COLO668 (cell line): Measurements from ENCODE around the gene AGXT.

Experiments used
- DNase-seq: peaks from one replicate; lab custom pipeline; 2025; ENCODE audit not compliant: unreplicated experiment; lab: John Stamatoyannopoulos, UW

Gene AGXT

GRCh38 chr2:240884745-240885144 lies 16.1 kb downstream of the AGXT start:
- DNase-seq, result no peak

- DNase-seq, result no peak
Measured at GRCh38 chr2:240885566-240885965, 16.9 kb downstream of the AGXT start.

DNA sequence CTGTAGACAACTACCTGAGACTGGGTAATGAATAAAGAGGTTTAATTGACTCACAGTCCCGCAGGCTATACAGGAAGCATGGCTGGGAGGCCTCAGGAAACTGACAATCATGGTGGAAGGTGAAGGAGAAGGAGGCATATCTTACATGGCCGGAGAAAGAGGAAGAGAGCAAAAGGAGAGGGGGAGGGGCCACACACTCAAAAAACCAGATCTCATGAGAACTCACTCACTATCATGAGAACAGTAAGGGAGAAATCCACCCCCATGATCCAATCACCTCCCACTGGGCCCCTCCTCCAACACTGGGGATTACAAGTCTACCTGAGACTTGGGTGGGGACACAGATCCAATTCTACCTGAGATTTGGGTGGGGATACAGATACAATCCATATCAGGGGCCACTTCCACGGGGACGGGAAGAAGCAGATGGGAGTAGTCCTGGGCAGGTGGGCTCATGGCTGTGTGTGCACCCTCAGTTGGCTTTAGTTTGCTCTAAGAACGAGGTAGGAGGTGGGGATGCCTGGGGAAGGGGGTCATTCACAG lies 17.5 kb downstream of the AGXT start:
- DNase-seq, result no peak

GRCh38 chr2:240886678-240887609 lies 18.3 kb downstream of the AGXT start:
- peak; percentile 18 for DNase-seq

GRCh38 chr2:240887631-240888030 lies 19.0 kb downstream of the AGXT start:
- DNase-seq, result no peak

- DNase-seq, result no peak
Measured at GRCh38 chr2:240888130-240888889, 19.7 kb downstream of the AGXT start.

DNA sequence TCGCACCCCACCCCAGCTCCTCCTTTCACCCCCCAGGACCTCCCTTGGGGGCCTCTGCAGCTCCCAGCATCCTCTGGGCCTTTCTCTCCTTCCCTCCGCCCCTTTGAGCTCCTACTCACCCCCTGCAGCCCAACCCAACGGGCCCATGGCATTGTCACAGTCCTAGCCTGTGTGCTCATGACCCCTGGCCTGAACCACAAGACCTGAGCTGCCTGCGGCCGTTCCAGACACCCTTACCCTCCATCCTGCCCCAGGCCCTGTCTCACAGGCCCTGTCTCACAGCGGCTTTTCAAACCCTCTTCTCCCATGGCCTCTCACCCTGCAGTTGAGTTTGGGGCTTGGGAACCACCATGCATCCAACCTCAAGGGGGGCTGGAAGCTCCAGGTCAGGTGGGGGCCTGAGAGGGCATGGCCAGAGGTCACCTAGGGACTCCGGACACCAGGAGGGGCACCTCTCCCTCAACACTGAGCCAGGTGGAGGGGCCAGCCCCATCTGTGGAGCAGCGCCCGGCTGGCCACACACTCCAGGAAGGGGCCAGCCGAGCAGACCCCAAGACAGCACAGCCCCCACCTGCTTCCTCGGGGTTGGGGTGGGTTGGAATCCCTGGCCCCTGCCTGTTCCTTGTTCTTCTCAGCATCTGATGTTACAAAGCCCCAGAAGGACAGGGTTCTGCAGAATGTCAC lies 20.4 kb downstream of the AGXT start:
- DNase-seq, result no peak

DNA sequence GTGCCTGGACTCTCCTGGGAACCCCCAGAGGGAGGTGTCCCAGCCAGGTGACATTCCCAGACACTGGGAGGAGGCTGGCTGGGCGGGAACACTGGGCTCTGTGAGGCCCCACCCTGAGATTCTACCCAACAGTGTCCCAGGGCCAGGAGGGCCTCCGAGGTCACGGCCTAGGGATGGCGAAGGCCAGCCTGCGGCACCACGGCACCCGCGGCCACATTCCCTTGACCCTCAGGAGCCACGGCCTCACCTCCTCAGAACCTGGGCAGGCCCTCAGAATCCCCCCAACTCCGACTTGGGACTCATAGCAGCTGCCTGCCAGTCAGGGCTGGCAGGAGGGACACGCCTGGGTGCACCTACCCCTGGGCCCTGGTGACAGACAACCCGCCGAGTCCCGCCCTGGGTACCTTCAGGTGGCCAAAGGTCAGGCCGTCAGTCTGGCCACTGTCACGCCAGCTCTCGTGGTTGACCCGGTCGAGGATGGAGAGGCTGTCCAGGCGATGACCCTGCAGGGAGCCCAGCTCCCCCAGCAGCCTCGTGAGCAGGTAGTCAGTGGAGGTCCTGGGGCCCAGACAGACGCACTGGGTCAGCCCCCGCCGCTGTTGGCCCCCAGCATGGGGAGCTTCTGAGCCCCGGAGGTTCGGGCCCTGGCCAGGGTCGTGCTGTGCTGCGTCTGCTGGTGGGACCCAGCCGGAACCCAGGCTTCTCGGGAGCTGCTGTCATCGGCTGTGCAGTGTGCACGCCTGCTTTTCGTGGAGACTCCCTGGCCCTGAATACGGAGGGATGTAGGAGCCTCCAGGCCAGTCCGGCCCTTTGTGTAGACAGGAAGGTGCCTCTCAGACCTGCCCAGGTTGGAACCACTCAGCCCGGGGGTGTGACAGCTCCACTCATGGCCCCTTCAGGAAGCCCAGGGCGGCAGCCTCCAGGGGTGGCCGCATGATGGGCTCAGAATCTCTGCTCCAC lies 21.3 kb downstream of the AGXT start:
- DNase-seq, result no peak

DNA sequence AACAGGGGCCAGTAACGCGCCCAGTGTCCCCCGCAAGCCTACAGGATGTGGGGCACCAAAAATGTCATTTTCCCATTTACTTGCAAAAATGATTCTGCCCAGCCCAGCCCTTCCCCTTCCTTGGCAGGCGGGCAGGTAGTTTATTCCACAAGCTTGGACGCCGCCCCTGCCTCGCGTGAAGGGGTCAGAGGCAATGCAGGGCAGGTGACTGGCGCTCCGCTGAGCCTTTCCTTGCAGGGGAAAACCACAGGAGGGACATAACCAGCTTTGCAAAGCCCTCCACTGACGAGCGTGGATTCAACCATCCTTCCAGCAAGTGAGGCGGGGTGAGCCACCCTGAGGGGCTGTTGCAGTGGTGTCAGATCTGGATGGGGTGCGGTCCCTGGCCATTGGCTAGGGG lies 22.1 kb downstream of the AGXT start:
- no peak for DNase-seq

DNA sequence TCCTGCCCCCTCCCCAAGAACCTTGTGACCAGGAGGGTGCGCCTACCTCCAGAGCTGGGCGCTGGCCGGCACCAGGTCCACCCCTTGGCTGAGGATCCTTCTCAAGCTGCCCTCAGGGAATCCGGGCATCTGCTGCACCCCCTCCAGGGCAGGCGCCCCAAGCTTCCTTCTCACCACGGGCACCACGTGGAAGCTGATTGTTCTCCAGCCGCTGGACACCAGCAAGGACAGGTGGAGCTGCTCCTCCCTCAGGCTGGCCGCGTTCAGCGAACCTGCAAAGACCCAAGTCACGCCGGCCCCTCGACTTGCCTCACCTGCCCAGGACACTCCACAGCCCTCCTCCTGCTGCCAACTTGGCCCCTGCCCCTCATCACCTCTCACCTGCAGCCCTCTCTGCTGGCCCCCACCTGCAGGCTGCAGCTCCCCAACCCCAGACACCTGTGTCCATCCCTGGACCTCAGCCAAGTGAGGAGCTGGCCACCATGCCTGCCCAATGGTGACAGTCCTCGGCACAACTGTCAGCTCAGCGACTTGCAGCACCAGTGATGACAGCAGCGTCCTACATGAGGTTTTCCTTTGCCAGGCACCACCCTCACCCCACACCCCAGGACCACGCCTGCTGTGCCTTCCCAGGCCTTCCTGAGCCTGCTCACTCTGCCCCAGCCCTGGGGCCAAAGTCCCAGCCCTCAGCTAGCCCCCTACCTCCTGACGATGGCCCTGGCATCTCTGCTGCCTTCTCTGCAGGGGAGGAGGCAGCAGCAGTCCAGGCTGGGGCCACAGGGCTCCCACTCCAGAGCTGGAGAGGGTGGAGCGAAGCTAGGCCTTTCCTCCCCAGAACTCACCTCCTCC lies 23.1 kb downstream of the AGXT start:
- DNase-seq, result no peak

DNA sequence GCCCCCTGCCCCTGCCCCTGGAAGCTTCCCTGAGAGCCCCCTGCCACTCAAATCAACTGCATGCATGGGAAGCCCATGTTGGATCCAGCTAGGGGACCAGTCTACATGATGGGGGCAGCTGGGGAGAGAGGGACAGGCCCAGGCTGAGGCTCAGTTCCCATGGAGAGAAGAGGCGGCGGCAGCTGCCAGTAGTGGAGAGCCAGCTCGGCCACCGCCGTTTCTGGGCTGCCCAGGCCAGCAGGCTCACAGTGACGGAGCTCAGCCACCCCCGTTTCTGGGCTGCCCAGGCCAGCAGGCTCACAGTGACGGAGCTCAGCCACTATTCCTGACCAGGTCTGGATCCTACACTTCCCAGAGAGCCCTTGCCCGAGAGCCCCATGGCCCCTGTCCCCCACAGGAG lies 23.7 kb downstream of the AGXT start:
- no peak for DNase-seq

GRCh38 chr2:240892925-240893324 lies 24.3 kb downstream of the AGXT start:
- no peak for DNase-seq

DNA sequence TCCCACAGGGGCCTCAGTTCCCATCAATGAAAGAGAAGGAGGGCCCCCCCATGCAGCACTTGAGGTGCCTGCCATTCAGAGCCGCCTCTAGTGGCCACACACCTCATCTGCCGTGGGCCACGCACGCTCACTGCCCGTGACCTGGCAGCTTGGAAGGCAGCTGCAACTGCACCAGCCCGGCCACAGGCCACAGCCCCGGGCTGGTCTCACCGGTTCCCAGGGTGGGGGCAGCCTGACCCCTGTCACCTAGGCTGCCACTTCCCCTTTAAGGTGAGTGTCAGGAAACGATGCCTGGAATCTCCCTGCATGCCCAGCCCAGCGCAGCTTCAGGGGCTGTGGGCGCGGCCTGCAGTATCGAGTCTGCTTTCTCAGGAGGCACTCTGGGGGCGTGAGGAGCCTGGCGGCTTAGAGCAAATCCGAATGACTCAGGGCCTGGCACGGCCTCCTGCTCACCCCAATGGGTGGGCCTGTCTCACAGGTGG lies 24.8 kb downstream of the AGXT start:
- DNase-seq, result peak; percentile 43

GRCh38 chr2:240894006-240894405 lies 25.4 kb downstream of the AGXT start:
- no peak for DNase-seq

DNA sequence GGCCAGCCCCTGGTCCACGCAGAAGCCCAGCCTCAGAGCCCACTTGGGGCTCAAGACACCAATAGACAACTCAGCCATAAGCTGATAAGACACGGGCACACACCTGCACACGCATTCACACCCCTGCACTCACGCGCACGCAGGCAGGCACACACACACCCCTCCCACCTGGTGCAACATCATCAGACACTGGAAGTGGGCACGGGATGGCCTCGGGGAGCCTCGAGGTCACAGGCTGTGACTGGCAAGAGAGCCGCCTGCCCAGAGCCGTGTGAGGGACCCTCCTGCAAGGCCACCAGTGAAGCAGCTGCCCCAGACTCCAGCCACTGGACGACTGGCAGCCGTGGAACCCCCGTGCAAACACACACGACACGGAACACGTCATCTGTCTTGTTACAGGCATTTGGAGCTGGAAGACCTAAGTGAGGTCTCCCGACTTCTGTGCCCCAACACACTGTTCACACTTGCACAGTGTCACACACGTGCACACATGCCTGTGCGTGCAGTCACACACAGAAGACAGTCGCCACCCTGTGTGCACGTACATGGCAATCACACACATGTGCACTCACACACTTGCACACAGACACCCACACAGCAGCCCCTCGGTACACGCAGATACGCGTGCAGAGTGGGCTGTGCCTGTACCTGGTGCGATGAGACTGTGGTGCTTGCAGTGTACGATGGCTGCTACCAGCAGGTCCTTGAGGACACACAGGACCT lies 26.4 kb downstream of the AGXT start:
- no peak for DNase-seq

DNA sequence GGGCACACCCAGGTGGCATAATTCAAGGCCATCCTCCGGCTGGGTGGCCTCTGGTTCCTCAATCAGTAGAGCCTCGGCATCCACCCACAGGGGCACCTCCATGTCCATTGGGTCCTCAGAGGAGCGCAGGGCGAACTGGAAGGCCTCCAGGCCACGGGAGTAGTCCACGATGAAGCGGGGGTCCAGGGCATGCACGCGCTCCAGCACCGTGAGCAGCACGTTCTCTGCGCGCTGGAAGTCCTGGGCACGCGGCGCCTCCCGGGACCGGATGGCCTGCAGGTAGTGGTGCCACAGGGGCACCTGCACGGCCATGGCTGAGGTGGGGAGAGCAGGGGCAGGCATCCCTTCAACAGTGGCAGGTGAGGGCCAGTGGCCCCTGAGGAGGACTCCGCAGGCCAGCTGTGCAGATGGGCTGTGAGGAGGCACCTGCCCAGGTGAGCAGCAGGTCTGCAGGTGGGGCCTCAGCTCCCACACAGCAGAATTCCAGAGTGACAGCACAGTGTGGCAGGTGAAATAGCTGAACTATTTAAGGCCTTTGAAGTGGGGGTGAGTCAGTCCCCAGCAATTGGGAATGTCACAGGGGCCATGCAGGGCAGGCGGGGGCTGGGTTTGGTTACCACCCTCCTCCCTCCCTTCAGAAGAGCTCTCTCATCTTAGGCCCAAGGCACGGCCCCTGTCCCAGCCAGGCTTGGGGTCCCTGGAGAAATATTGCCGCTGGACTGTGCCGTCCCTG lies 27.2 kb downstream of the AGXT start, which contains the start of gene MAB21L4:
Gene MAB21L4 (minus strand): TSS at position 501 of the 733 bp plus-strand sequence. CDS start 159 bp downstream, at position 342.
- DNase-seq, result peak; percentile 86

DNA sequence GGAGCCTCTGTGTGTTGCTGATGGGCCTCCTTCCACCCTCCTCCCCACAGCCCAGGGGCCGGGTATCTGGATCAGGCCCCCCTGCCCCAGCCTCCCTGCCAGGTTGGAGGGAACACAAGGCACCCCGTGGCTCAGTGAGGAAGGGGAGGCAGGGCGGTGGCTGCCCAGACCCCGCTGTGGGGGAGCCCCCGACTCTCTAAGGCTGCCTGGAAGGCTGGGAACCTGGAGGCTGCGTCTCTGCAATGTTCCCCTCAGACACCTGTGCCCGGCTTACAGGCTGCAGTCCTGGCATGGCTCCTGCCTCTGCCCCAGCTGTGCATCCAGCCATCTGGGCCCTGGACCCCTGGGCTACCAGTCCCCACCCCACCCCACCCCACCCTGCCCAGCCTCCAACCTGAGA lies 27.8 kb downstream of the AGXT start:
- DNase-seq, result no peak
